ENCODE measurements around the gene VAX1. TPM values are rescaled to one million over a fixed set of nuclear protein-coding genes. Genes with fewer than 3 reads are reported as not detected.

VAX1 gene
- total RNA-seq, 2 donors from 2014 or later, result 3.2 to 3.5 TPM

- Mint-ChIP-seq H3K9me3 (peaks cover 11% of the 10 kb centered on the region), H3K27me3 (ENCODE audit: insufficient read depth) (peaks cover 99% of the 10 kb centered on the region), H3K27ac (no peak overlapping the region), H3K36me3 (ENCODE audit: low read depth) (peaks cover 2% of the 10 kb centered on the region), H3K4me1 (peaks cover 18% of the 10 kb centered on the region), H3K4me3 (no peak overlapping the region)
- H3K4me3 ChIP-seq (ENCODE audit: low read length), result no peak overlapping the region
- H3K9me3 ChIP-seq (ENCODE audit: control insufficient read depth, low read length), result no peaks in the 10 kb centered on the region
- no peaks in the 10 kb centered on the region for H3K36me3 ChIP-seq (ENCODE audit: control insufficient read depth, insufficient read depth, low read length)
- H3K4me1 ChIP-seq (ENCODE audit: control insufficient read depth, insufficient read depth, low read length), result no peaks in the 10 kb centered on the region
- no peak overlapping the region for H3K9ac ChIP-seq (ENCODE audit: extremely low read depth, low read length, poor library complexity, severe bottlenecking)
- no peak for TF ChIP-seq CTCF (conservative IDR thresholded peaks at IDR 0.05)
- H3K27me3 ChIP-seq (ENCODE audit: control insufficient read depth, insufficient read depth, low read length, poor library complexity, severe bottlenecking), result peaks cover 84% of the 10 kb centered on the region
- whole genome bisulfite sequencing, 2 experiments (ENCODE audit: insufficient coverage in 1 of 2, insufficient read length in 1 of 2), result 70 to 76% methylated on average over 3 of the region's 3 CpGs
- DNase-seq, result no peak
- no peak overlapping the region for H3K27ac ChIP-seq (ENCODE audit: low read depth, low read length)
Measured at GRCh38 chr10:117152668-117153067, 14.6 kb upstream of the VAX1 start.

- Histone ChIP-seq H3K4me3 (ENCODE audit: low read length) (no peak overlapping the region), H3K9ac (ENCODE audit: extremely low read depth, low read length, poor library complexity, severe bottlenecking) (no peak overlapping the region), H3K4me1 (ENCODE audit: control insufficient read depth, insufficient read depth, low read length) (no peaks in the 10 kb centered on the region), H3K9me3 (ENCODE audit: control insufficient read depth, low read length) (peaks cover 18% of the 10 kb centered on the region), H3K36me3 (ENCODE audit: control insufficient read depth, insufficient read depth, low read length) (no peaks in the 10 kb centered on the region), H3K27ac (ENCODE audit: low read depth, low read length) (no peak overlapping the region), H3K27me3 (ENCODE audit: control insufficient read depth, insufficient read depth, low read length, poor library complexity, severe bottlenecking) (peaks cover 85% of the 10 kb centered on the region)
- H3K9me3 Mint-ChIP-seq, result peaks cover 27% of the 10 kb centered on the region
- TF ChIP-seq CTCF (conservative IDR thresholded peaks at IDR 0.05), result no peak
- peaks cover 2% of the 10 kb centered on the region for H3K36me3 Mint-ChIP-seq (ENCODE audit: low read depth)
- peaks cover 4% of the 10 kb centered on the region for H3K4me1 Mint-ChIP-seq
- no peak overlapping the region for H3K27ac Mint-ChIP-seq
- H3K4me3 Mint-ChIP-seq, result no peak overlapping the region
- DNase-seq, result no peak
- peaks cover 99% of the 10 kb centered on the region for H3K27me3 Mint-ChIP-seq (ENCODE audit: insufficient read depth)
- WGBS, 2 experiments (ENCODE audit: insufficient coverage in 1 of 2, insufficient read length in 1 of 2), result 83 to 93% methylated on average over 2 to 3 of the region's 3 CpGs
Measured at GRCh38 chr10:117148284-117148683, 10.2 kb upstream of the VAX1 start.

- Mint-ChIP-seq H3K27ac (no peak overlapping the region), H3K36me3 (ENCODE audit: low read depth) (peaks cover 2% of the 10 kb centered on the region), H3K4me1 (peaks cover 6% of the 10 kb centered on the region), H3K27me3 (ENCODE audit: insufficient read depth) (peaks cover 100% of the 10 kb centered on the region), H3K4me3 (no peak overlapping the region), H3K9me3 (peaks cover 21% of the 10 kb centered on the region)
- Histone ChIP-seq H3K27me3 (ENCODE audit: control insufficient read depth, insufficient read depth, low read length, poor library complexity, severe bottlenecking) (peaks cover 100% of the 10 kb centered on the region), H3K9ac (ENCODE audit: extremely low read depth, low read length, poor library complexity, severe bottlenecking) (no peak overlapping the region), H3K9me3 (ENCODE audit: control insufficient read depth, low read length) (peaks cover 31% of the 10 kb centered on the region), H3K36me3 (ENCODE audit: control insufficient read depth, insufficient read depth, low read length) (no peaks in the 10 kb centered on the region), H3K4me1 (ENCODE audit: control insufficient read depth, insufficient read depth, low read length) (no peaks in the 10 kb centered on the region), H3K4me3 (ENCODE audit: low read length) (no peak overlapping the region), H3K27ac (ENCODE audit: low read depth, low read length) (no peak overlapping the region)
- 76 to 89% methylated on average over 3 to 4 of the region's 4 CpGs for WGBS, 2 experiments (ENCODE audit: insufficient coverage in 1 of 2, insufficient read length in 1 of 2)
- TF ChIP-seq CTCF (conservative IDR thresholded peaks at IDR 0.05), result no peak
- DNase-seq, result no peak
Measured at GRCh38 chr10:117145019-117145418, 6.9 kb upstream of the VAX1 start.

All from endodermal cell (in vitro differentiated cells).